GM19239 (cell line): Measurements from ENCODE around the gene SAA1.
A peak's percentile ranks its signal among the peaks of the same experiment; 100 is the strongest.
"Not testable (repeated sequence)": the region's sequence is repeated elsewhere in the genome, so short reads cannot be mapped to it uniquely, and the experiment has no call there.

ENCODE experiments used
- DNase-seq: peaks from one replicate; pipeline ENCODE4 v3.0.0; 2011; ENCODE audit warnings: low spot score; ENCODE audit not compliant: insufficient read length
- FAIRE-seq: peaks from 2 replicates; lab custom pipeline; 2011; peaks lifted over from hg19 to GRCh38; lab: Jason Lieb, UNC

The SAA1 gene

GRCh38 chr11:18254781-18255361 is 11.2 kb upstream of the SAA1 start:
- FAIRE-seq (no peak), DNase-seq (no peak)

GRCh38 chr11:18259259-18259658 is 6.8 kb upstream of the SAA1 start:
- FAIRE-seq = no peak
- no peak for DNase-seq

- FAIRE-seq (no peak), DNase-seq (no peak)
Measured at GRCh38 chr11:18261721-18262120, 4.3 kb upstream of the SAA1 start.

- DNase-seq, FAIRE-seq: not testable (repeated sequence)
Measured at GRCh38 chr11:18262681-18263350, 3.2 kb upstream of the SAA1 start.

GRCh38 chr11:18264035-18264434 is 2.0 kb upstream of the SAA1 start:
- FAIRE-seq = peak; percentile 77

GRCh38 chr11:18264677-18265555 is 1.1 kb upstream of the SAA1 start:
- FAIRE-seq (no peak), DNase-seq (no peak)

More at GRCh38 chr11:18264035-18264434, 2.0 kb upstream of the SAA1 start:
- no peak for DNase-seq

- not testable (repeated sequence) for DNase-seq
- peak; percentile 95 for FAIRE-seq
Measured at GRCh38 chr11:18267335-18268133, 1.5 kb downstream of the SAA1 start.

- DNase-seq, FAIRE-seq: not testable (repeated sequence)
Measured at GRCh38 chr11:18269252-18269651, 3.2 kb downstream of the SAA1 start.

- no peak for DNase-seq
- no peak for FAIRE-seq
Measured at GRCh38 chr11:18270102-18270501, 4.0 kb downstream of the SAA1 start.

- no peak for DNase-seq
- FAIRE-seq = no peak
Measured at GRCh38 chr11:18271206-18271605, 5.1 kb downstream of the SAA1 start.

- DNase-seq (no peak), FAIRE-seq (no peak)
Measured at GRCh38 chr11:18277565-18278271, 11.7 kb downstream of the SAA1 start.

- DNase-seq (no peak), FAIRE-seq (peak; percentile 97)
Measured at GRCh38 chr11:18280438-18281045, 14.5 kb downstream of the SAA1 start.

GRCh38 chr11:18282626-18283025 is 16.6 kb downstream of the SAA1 start:
- DNase-seq (no peak), FAIRE-seq (peak; percentile 49)

GRCh38 chr11:18285841-18286240 is 19.8 kb downstream of the SAA1 start:
- no peak for FAIRE-seq

GRCh38 chr11:18288911-18289310 is 22.8 kb downstream of the SAA1 start:
- no peak for DNase-seq
- no peak for FAIRE-seq

More at GRCh38 chr11:18285841-18286240, 19.8 kb downstream of the SAA1 start:
- no peak for DNase-seq

- DNase-seq = no peak
Measured at GRCh38 chr11:18294862-18295261, 28.8 kb downstream of the SAA1 start.

GRCh38 chr11:18295316-18295715 is 29.3 kb downstream of the SAA1 start:
- no peak for DNase-seq
- no peak for FAIRE-seq

More at GRCh38 chr11:18294862-18295261, 28.8 kb downstream of the SAA1 start:
- no peak for FAIRE-seq

- no peak for DNase-seq
- FAIRE-seq = peak; percentile 49
Measured at GRCh38 chr11:18299721-18300120, 33.7 kb downstream of the SAA1 start.

- DNase-seq (no peak), FAIRE-seq (no peak)
Measured at GRCh38 chr11:18304745-18305144, 38.7 kb downstream of the SAA1 start.
